Bronchial epithelial cell (primary cell): ENCODE measurements around the gene UNKL. TPM values are rescaled to one million over a fixed set of nuclear protein-coding genes. Genes with fewer than 3 reads are reported as not detected.

Source experiments
- DNase-seq: peaks from one replicate; pipeline ENCODE4 v3.0.0-alpha.2; 2010; ENCODE audit warnings: low read depth
- FAIRE-seq: peaks from 2 replicates; lab custom pipeline; 2011; peaks lifted over from hg19 to GRCh38; lab: Jason Lieb, UNC
- H3K27me3 ChIP-seq: 2 replicates; pipeline ENCODE4 v1.5.1; 2011; ENCODE audit warnings: low read length; ENCODE audit not compliant: control insufficient read depth, insufficient read depth
- H3K36me3 ChIP-seq: 2 replicates; pipeline ENCODE4 v1.5.1; 2011; ENCODE audit warnings: low read length; ENCODE audit not compliant: control insufficient read depth, insufficient read depth
- H3K4me3 ChIP-seq: 2 replicates; pipeline ENCODE4 v1.5.1; 2011; ENCODE audit warnings: mild to moderate bottlenecking, low read depth, low read length, control low read depth
- CTCF ChIP-seq: IDR thresholded peaks from 2 replicates; pipeline ENCODE4 v1.5.1; 2011; ENCODE audit warnings: mild to moderate bottlenecking, moderate library complexity, low read length, control low read depth, inconsistent platforms; ENCODE audit not compliant: insufficient read depth, severe bottlenecking
- total RNA-seq: library from RNA; depleted of rRNA; stranded (reverse); fragments of >200 nt; gene quantifications from 2 replicates; pipeline ENCODE4 v1.2.1, GENCODE V29; 2014

Gene UNKL
- total RNA-seq, 1 donor from 2014 or later, result 2.4 TPM

GRCh38 chr16:1453316-1453715 is 38.8 kb upstream of the UNKL start:
- DNase-seq, result no peak

GRCh38 chr16:1452530-1452929 is 38.0 kb upstream of the UNKL start:
- Histone ChIP-seq H3K4me3 (no peak overlapping the region), H3K36me3 (peaks cover 11% of the 10 kb centered on the region), H3K27me3 (no peaks in the 10 kb centered on the region)
- no peak for DNase-seq
- TF ChIP-seq CTCF, result no peak
- no peak for FAIRE-seq

More at GRCh38 chr16:1453316-1453715, 38.8 kb upstream of the UNKL start:
- Histone ChIP-seq H3K36me3 (peaks cover 8% of the 10 kb centered on the region), H3K27me3 (no peaks in the 10 kb centered on the region), H3K4me3 (no peak overlapping the region)
- no peak for FAIRE-seq
- TF ChIP-seq CTCF, result no peak

GRCh38 chr16:1451702-1452392 is 37.3 kb upstream of the UNKL start:
- TF ChIP-seq CTCF, result no peak
- DNase-seq, result no peak
- H3K27me3 ChIP-seq, result no peaks in the 10 kb centered on the region
- FAIRE-seq, result no peak
- peaks cover 9% of the 10 kb centered on the region for H3K36me3 ChIP-seq
- no peak overlapping the region for H3K4me3 ChIP-seq

GRCh38 chr16:1450841-1451240 is 36.3 kb upstream of the UNKL start:
- peaks cover 10% of the 10 kb centered on the region for H3K36me3 ChIP-seq
- H3K4me3 ChIP-seq, result no peak overlapping the region
- FAIRE-seq (no peak), DNase-seq (no peak)
- no peak for TF ChIP-seq CTCF
- H3K27me3 ChIP-seq, result no peaks in the 10 kb centered on the region

GRCh38 chr16:1450218-1450617 is 35.7 kb upstream of the UNKL start:
- no peak for DNase-seq
- no peak overlapping the region for H3K4me3 ChIP-seq
- FAIRE-seq, result no peak
- no peak for TF ChIP-seq CTCF
- H3K27me3 ChIP-seq, result no peaks in the 10 kb centered on the region
- peaks cover 10% of the 10 kb centered on the region for H3K36me3 ChIP-seq
